Sigmoid colon (tissue), 7 donors: ENCODE measurements around the gene SPAG5. TPM values are rescaled to one million over a fixed set of nuclear protein-coding genes. Genes with fewer than 3 reads are reported as not detected.

Source experiments
- DNase-seq: peaks from one replicate; pipeline ENCODE4 v3.0.0-alpha.2; 2019
- H3K27ac ChIP-seq, 4 donors: fragments of 200-600 bp; sonication (generic); one replicate each; pipeline ENCODE4 v1.5.1; 2016 to 2019; ENCODE audit warnings: mild to moderate bottlenecking in 1 of 4
- H3K27me3 ChIP-seq, 3 donors: fragments of 200-600 bp; sonication (generic); one replicate each; pipeline ENCODE4 v1.5.1; 2019; ENCODE audit warnings: mild to moderate bottlenecking in 1 of 3
- H3K36me3 ChIP-seq, 4 donors: fragments of 200-600 bp; sonication (generic); one replicate each; pipeline ENCODE4 v1.5.1; 2016 to 2019
- H3K4me1 ChIP-seq, 4 donors: fragments of 200-600 bp; sonication (generic); one replicate each; pipeline ENCODE4 v1.5.1; 2017 to 2019
- H3K4me3 ChIP-seq, 4 donors: fragments of 200-600 bp; sonication (generic); one replicate each; pipeline ENCODE4 v1.5.1; 2017 to 2019; ENCODE audit warnings: mild to moderate bottlenecking in 2 of 4, moderate library complexity in 1 of 4
- H3K9me3 ChIP-seq, 4 donors: fragments of 200-600 bp in 3 of 4; sonication (generic) in 3 of 4; one replicate each; pipeline versions ENCODE4 v1.5.1 to v1.6.1; 2013 to 2019
- CTCF ChIP-seq, 4 experiments: fragments of 450-650 bp in 3 of 4; fragments of 200-600 bp in 1 of 4; IDR thresholded peaks; one replicate each; pipeline ENCODE4 v1.5.1; 2016 to 2019; ENCODE audit warnings: antibody characterized with exemption in 4 of 4, mild to moderate bottlenecking in 3 of 4, moderate library complexity in 2 of 4
- EP300 ChIP-seq, 4 donors: sonication (generic); formaldehyde crosslinking; IDR thresholded peaks; one replicate each; pipeline ENCODE4 v1.6.1; 2017; ENCODE audit warnings: antibody characterized with exemption in 4 of 4
- POLR2A ChIP-seq, 2 donors: fragments of 450-650 bp; IDR thresholded peaks; one replicate each; pipeline ENCODE4 v1.6.1; 2016; ENCODE audit warnings: antibody characterized with exemption in 2 of 2, mild to moderate bottlenecking in 2 of 2, moderate library complexity in 2 of 2
- POLR2AphosphoS5 ChIP-seq, 4 donors: sonication (generic); formaldehyde crosslinking; IDR thresholded peaks; one replicate each; pipeline ENCODE4 v1.6.1; 2017; ENCODE audit warnings: antibody characterized with exemption in 4 of 4
- WGBS, 2 donors: extraction: QIAGEN DNeasy Blood & Tissue Kit; methylation state at CpG; one replicate each; pipeline ENCODE4 v1.1.7; 2013; 5-methylcytosine and 5-hydroxymethylcytosine counted together
- intact Hi-C: fragments of 100-400 bp; cut with DNase I; formaldehyde crosslinking; loops from one replicate; pipeline ENCODE4 v1.15.1; 2023
- polyA plus RNA-seq, 3 donors: library from polyadenylated mRNA; stranded (reverse); fragments of 200-250 nt; gene quantifications; one replicate each; pipeline ENCODE4 v1.2.3, GENCODE V29; 2013
- total RNA-seq, 4 donors: library from RNA; depleted of rRNA; stranded (reverse); fragments of >200 nt; gene quantifications; one replicate each; pipeline ENCODE4 v1.1.0, GENCODE V29; 2016
- donor health status: healthy with polysubstance abuse.
- donor health status: Bipolar disorder and iron deficiency.
- donor health status: healthy.

The SPAG5 gene
- total RNA-seq (1 to 10 TPM in 3 of 4 donors, under 1 TPM in 1; 0.33 to 3.9 (median 1.6) TPM), polyA plus RNA-seq (10 to 100 TPM in 2 of 3 donors, 1 to 10 TPM in 1; 6.6 to 35.2 (median 12.9) TPM)

DNA sequence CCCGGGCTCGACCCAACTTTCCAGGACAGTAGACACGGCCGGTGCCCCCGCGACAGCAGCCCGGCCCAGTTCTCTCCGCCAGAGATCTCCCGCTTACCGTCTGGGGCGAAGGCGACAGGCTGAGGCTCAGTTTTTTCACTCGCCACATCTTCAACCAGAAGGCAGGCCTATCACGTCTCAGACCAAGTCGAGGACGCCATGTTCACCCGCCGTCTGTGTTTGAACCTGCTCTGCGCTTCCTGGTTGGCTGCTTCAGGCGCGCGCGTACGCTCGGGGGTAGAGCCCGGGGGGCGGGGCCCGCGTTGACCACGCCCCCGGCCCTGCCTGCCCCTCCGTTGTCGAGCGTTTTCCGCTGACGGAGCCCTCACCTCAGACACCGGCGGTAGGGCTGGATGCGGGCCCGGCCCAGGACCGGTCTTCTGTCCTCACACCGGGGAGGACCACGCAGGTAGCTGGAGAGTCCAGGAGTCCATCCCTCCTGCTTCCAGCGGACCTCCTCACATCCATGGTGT, at the start of gene SPAG5:
Gene SPAG5 (minus strand): TSS at position 227 of the 512 bp plus-strand sequence. CDS start 79 bp downstream, at position 148.
- Histone ChIP-seq H3K9me3 (no peaks in the 10 kb centered on the region), H3K4me1 (peaks cover 2 to 19% (median 14%) of the 10 kb centered on the region in 4 donors), H3K4me3 (peak within 1 kb of the TSS; percentile 52 to 63 (median 55)), H3K27me3 (no peaks in the 10 kb centered on the region), H3K27ac (peak within 1 kb of the TSS; percentile 85 to 92 (median 89)), H3K36me3 (no peaks in the 10 kb centered on the region)
- intact Hi-C loops = loop anchor here (2.0 to 5.0 kb wide), 2 partner anchors 28 to 47 kb away; partner anchors contain the start of genes PIGS and UNC119
- 0% methylated on average over 44 of the region's 44 CpGs for WGBS, 2 donors
- DNase-seq = peak; percentile 97
- peak; percentile 84 to 86 for TF ChIP-seq POLR2A (IDR thresholded peaks at IDR 0.05)
- TF ChIP-seq POLR2AphosphoS5 (IDR thresholded peaks at IDR 0.05) = peak; percentile 95 to 99 (median 96)
- no peak for TF ChIP-seq EP300 (IDR thresholded peaks at IDR 0.05)
- TF ChIP-seq CTCF (IDR thresholded peaks at IDR 0.05) = no peak

GRCh38 chr17:28646039-28646754, 47.4 kb upstream of the SPAG5 start:
- peak overlapping the region in 3 of 4 donors; percentile 1 to 99 (median 21) for H3K4me3 ChIP-seq
- H3K27me3 ChIP-seq = no peaks in the 10 kb centered on the region
- 22 to 61% methylated on average over 12 of the region's 12 CpGs for WGBS, 2 donors
- TF ChIP-seq POLR2A (IDR thresholded peaks at IDR 0.05) (no peak), CTCF (IDR thresholded peaks at IDR 0.05) (no peak)
- no peak for DNase-seq
- peak overlapping the region; percentile 91 to 97 (median 95) for H3K27ac ChIP-seq
- intact Hi-C loops = loop anchor here (5.0 kb wide), 1 partner anchor 66 kb away; the partner anchor contains the start of gene PROCA1
- peaks cover 4 to 49% (median 8%) of the 10 kb centered on the region in 4 donors for H3K36me3 ChIP-seq
- no peaks in the 10 kb centered on the region for H3K9me3 ChIP-seq
- peaks cover 0 to 40% (median 32%) of the 10 kb centered on the region in 4 donors for H3K4me1 ChIP-seq

- peaks cover 0 to 40% (median 32%) of the 10 kb centered on the region in 4 donors for H3K4me1 ChIP-seq
- peaks cover 4 to 49% (median 12%) of the 10 kb centered on the region in 4 donors for H3K36me3 ChIP-seq
- 6 to 30% methylated on average over 8 of the region's 8 CpGs for WGBS, 2 donors
Observed at GRCh38 chr17:28645576-28645939, 46.7 kb upstream of the SPAG5 start.

More at GRCh38 chr17:28645576-28645939, 46.7 kb upstream of the SPAG5 start:
- peak overlapping the region; percentile 91 to 97 (median 95) for H3K27ac ChIP-seq
- intact Hi-C loops = loop anchor here (2.0 to 5.0 kb wide), 2 partner anchors 15 to 67 kb away; partner anchors contain the start of genes PROCA1 and SDF2
- no peaks in the 10 kb centered on the region for H3K9me3 ChIP-seq
- H3K27me3 ChIP-seq = no peaks in the 10 kb centered on the region
- TF ChIP-seq POLR2AphosphoS5 (IDR thresholded peaks at IDR 0.05) = no peak
- TF ChIP-seq CTCF (IDR thresholded peaks at IDR 0.05) = no peak
- no peak for TF ChIP-seq EP300 (IDR thresholded peaks at IDR 0.05)
- no peak for TF ChIP-seq POLR2A (IDR thresholded peaks at IDR 0.05)
- peak; percentile 63 for DNase-seq
- peak overlapping the region; percentile 42 to 99 (median 96) for H3K4me3 ChIP-seq
